ENCODE measurements around the gene FIGN. TPM values are rescaled to one million over a fixed set of nuclear protein-coding genes. Genes with fewer than 3 reads are reported as not detected.

Gene FIGN
- total RNA-seq, 1 experiment from 2014 or later = not detected

- Histone ChIP-seq H3K4me2 (ENCODE audit: low read length) (no peak overlapping the region), H3K4me1 (ENCODE audit: control insufficient read depth in 1 of 2, insufficient read depth in 2 of 2, low read length in 2 of 2) (no peaks in the 10 kb centered on the region), H3K27me3 (ENCODE audit: insufficient read depth, low read length) (peaks cover 67% of the 10 kb centered on the region), H3K36me3 (ENCODE audit: control insufficient read depth in 1 of 2, insufficient read depth in 2 of 2, low read length in 2 of 2) (no peaks in the 10 kb centered on the region), H3K9me3 (ENCODE audit: control insufficient read depth in 1 of 2, insufficient read depth in 1 of 2, low read depth in 1 of 2, low read length in 2 of 2) (no peaks in the 10 kb centered on the region), H3K9ac (ENCODE audit: low read length) (no peak overlapping the region), H3K4me3 (replicated peaks in 1 of 2; ENCODE audit: low read depth in 1 of 2, low read length in 2 of 2) (no peak overlapping the region), H3K27ac (ENCODE audit: low read depth, low read length) (no peak overlapping the region), H3K9me2 (ENCODE audit: insufficient read depth) (no peaks in the 10 kb centered on the region), H3K79me2 (ENCODE audit: insufficient read depth, low read length) (no peaks in the 10 kb centered on the region), H2AFZ (ENCODE audit: low read depth, low read length, poor library complexity, severe bottlenecking) (no peak overlapping the region), H4K20me1 (ENCODE audit: insufficient read depth) (no peaks in the 10 kb centered on the region)
- ChIA-PET CTCF (interaction anchor here (1.7 kb wide), 1 partner anchor 10 kb away, joined by 5 read pairs; no protein-coding TSS in a partner anchor), RAD21 (ENCODE audit: low non-redundant PET in 1 of 2, low total read pairs in 2 of 2, uncharacterized antibody in 2 of 2, unreplicated experiment in 2 of 2) (no interaction called here), POLR2A (no interaction called here)
- intact Hi-C loops (cut with micrococcal nuclease) = no loop called here
- TF ChIP-seq ZNF274 (IDR thresholded peaks at IDR 0.05; ENCODE audit: low read depth, low read length) (no peak), RAD21 (IDR thresholded peaks at IDR 0.05; ENCODE audit: low read depth) (no peak), POLR2A (IDR thresholded peaks at IDR 0.05; ENCODE audit: borderline replicate concordance, extremely low read depth, insufficient read depth, insufficient read length) (no peak), EZH2 (IDR thresholded peaks at IDR 0.05) (no peak), EZH2phosphoT487 (IDR thresholded peaks at IDR 0.05; ENCODE audit: borderline replicate concordance) (no peak), CEBPB (IDR thresholded peaks at IDR 0.05; ENCODE audit: low read depth) (no peak), POLR2AphosphoS5 (IDR thresholded peaks at IDR 0.05; ENCODE audit: low read depth, low read length) (no peak), REST (IDR thresholded peaks at IDR 0.05; ENCODE audit: low read depth) (no peak), EGR1 (IDR thresholded peaks at IDR 0.05; ENCODE audit: low read depth) (no peak), ZFX (IDR thresholded peaks at IDR 0.05) (no peak), SIN3A (IDR thresholded peaks at IDR 0.05; ENCODE audit: low read depth) (no peak), SP1 (IDR thresholded peaks at IDR 0.05; ENCODE audit: low read depth) (no peak), SRF (IDR thresholded peaks at IDR 0.05; ENCODE audit: low read depth) (no peak), YY1 (IDR thresholded peaks at IDR 0.05; ENCODE audit: extremely low read depth, insufficient replicate concordance, low read depth, low read length) (no peak), ELF1 (IDR thresholded peaks at IDR 0.05; ENCODE audit: borderline replicate concordance, low read depth) (no peak), TCF7L2 (IDR thresholded peaks at IDR 0.05; ENCODE audit: borderline replicate concordance, extremely low read depth, insufficient read depth, insufficient read length) (no peak), ATF3 (IDR thresholded peaks at IDR 0.05) (no peak), CBX3 (IDR thresholded peaks at IDR 0.05; ENCODE audit: low read depth) (no peak), ZBTB33 (IDR thresholded peaks at IDR 0.05; ENCODE audit: extremely low read depth, insufficient replicate concordance, low read length) (no peak)
- ATAC-seq (no peak), DNase-seq (ENCODE audit: low read depth, low spot score) (no peak)
- no TSS peak for BruUV-seq (replicated peaks)
These were observed 43.0 kb downstream of the FIGN start for GRCh38 chr2:163692611-163693482.

Data from HCT116 (cell line).